HEK293 (cell line): Measurements from ENCODE around the gene NRP2.

Source experiments
- YY1 ChIP-seq: fragments of 450-650 bp; formaldehyde crosslinking; IDR thresholded peaks from 2 replicates; pipeline ENCODE4 v1.5.1; 2018; ENCODE audit warnings: missing biosample characterization, missing genetic modification characterization
- ZBTB21 ChIP-seq: fragments of 450-650 bp; formaldehyde crosslinking; IDR thresholded peaks from 2 replicates; pipeline ENCODE4 v1.5.1; 2017; ENCODE audit warnings: missing biosample characterization, missing genetic modification characterization
- ZNF341 ChIP-seq: fragments of 450-650 bp; formaldehyde crosslinking; IDR thresholded peaks from 2 replicates; pipeline ENCODE4; 2016; ENCODE audit warnings: low read depth, missing biosample characterization, missing genetic modification characterization
- ZNF416 ChIP-seq: fragments of 450-650 bp; formaldehyde crosslinking; IDR thresholded peaks from 2 replicates; pipeline ENCODE4 v1.5.1; 2016; ENCODE audit warnings: missing biosample characterization, missing genetic modification characterization
- ZNF48 ChIP-seq: fragments of 450-650 bp; formaldehyde crosslinking; IDR thresholded peaks from 2 replicates; pipeline ENCODE4 v1.5.1; 2016; ENCODE audit warnings: missing biosample characterization, missing genetic modification characterization
- ZNF501 ChIP-seq: fragments of 450-650 bp; formaldehyde crosslinking; IDR thresholded peaks from 2 replicates; pipeline ENCODE4 v1.5.1; 2016; ENCODE audit warnings: missing biosample characterization, missing genetic modification characterization
- ZNF558 ChIP-seq: fragments of 450-650 bp; formaldehyde crosslinking; IDR thresholded peaks from 2 replicates; pipeline ENCODE4 v1.5.1; 2016; ENCODE audit warnings: missing biosample characterization, missing genetic modification characterization
- ZNF624 ChIP-seq: fragments of 450-650 bp; formaldehyde crosslinking; IDR thresholded peaks from 2 replicates; pipeline ENCODE4 v1.5.1; 2017; ENCODE audit warnings: missing biosample characterization, missing genetic modification characterization
- TF ChIP-seq, protein P1 (sequence below): fragments of 450-650 bp; formaldehyde crosslinking; IDR thresholded peaks from 2 replicates; pipeline ENCODE4 v1.5.1; 2017; ENCODE audit warnings: missing biosample characterization, missing genetic modification characterization
- TF ChIP-seq, protein P2 (sequence below): fragments of 450-650 bp; formaldehyde crosslinking; IDR thresholded peaks from 2 replicates; pipeline ENCODE4 v1.5.1; 2016; ENCODE audit warnings: missing biosample characterization, missing genetic modification characterization
- TF ChIP-seq, protein P3 (sequence below): IDR thresholded peaks from 2 replicates; pipeline ENCODE4 v1.6.1; 2011; ENCODE audit warnings: mild to moderate bottlenecking, low read depth, low read length, borderline replicate concordance
- TF ChIP-seq, protein P4 (sequence below): fragments of 450-650 bp; formaldehyde crosslinking; IDR thresholded peaks from 2 replicates; pipeline ENCODE4 v1.5.1; 2016; ENCODE audit warnings: missing biosample characterization, missing genetic modification characterization, low read depth

DNA sequence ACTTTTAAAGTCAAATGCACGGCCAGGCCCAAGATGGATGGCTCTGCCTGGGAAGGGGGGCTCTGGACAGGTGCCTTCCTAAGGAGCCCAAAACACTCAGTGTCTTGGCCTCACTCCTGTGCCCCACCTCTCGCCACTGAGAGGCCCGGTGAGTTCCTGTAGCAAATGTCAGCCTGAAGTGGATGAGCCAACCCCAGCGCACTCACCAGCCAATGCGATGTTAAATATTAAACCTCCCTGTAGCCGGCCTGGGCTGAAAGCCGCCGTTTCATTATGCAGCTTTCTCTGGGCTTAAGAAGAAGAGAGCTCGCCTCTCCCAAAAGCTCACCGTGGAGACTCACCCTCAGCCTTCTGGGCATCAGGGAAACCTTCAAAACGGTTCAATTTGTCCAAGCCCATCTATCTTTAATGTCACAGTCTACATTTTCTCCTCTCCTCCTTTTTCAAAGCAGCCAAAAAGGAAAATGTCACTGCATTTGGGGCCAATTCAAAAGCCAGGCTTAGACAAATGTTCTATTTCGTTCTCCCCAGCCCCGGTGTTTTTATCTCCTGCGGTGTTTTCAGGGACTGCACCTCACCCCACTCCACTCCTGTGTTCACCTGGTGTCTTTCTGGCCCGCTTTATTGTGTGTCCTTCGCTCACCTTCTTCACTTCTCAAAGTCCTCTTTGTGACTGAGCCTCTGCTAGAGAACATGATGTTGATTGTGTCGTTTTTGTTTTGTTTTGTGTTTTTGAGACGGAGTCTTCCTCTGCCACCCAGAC lies 124.0 kb downstream of the NRP2 start:
- TF ChIP-seq ZNF501 = no peak
- no peak for TF ChIP-seq ZNF624 (tag by site-specific recombination)
- TF ChIP-seq, protein P1, sequence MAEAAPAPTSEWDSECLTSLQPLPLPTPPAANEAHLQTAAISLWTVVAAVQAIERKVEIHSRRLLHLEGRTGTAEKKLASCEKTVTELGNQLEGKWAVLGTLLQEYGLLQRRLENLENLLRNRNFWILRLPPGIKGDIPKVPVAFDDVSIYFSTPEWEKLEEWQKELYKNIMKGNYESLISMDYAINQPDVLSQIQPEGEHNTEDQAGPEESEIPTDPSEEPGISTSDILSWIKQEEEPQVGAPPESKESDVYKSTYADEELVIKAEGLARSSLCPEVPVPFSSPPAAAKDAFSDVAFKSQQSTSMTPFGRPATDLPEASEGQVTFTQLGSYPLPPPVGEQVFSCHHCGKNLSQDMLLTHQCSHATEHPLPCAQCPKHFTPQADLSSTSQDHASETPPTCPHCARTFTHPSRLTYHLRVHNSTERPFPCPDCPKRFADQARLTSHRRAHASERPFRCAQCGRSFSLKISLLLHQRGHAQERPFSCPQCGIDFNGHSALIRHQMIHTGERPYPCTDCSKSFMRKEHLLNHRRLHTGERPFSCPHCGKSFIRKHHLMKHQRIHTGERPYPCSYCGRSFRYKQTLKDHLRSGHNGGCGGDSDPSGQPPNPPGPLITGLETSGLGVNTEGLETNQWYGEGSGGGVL (tag by site-specific recombination) = no peak
- TF ChIP-seq, protein P2, sequence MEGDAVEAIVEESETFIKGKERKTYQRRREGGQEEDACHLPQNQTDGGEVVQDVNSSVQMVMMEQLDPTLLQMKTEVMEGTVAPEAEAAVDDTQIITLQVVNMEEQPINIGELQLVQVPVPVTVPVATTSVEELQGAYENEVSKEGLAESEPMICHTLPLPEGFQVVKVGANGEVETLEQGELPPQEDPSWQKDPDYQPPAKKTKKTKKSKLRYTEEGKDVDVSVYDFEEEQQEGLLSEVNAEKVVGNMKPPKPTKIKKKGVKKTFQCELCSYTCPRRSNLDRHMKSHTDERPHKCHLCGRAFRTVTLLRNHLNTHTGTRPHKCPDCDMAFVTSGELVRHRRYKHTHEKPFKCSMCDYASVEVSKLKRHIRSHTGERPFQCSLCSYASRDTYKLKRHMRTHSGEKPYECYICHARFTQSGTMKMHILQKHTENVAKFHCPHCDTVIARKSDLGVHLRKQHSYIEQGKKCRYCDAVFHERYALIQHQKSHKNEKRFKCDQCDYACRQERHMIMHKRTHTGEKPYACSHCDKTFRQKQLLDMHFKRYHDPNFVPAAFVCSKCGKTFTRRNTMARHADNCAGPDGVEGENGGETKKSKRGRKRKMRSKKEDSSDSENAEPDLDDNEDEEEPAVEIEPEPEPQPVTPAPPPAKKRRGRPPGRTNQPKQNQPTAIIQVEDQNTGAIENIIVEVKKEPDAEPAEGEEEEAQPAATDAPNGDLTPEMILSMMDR (tag by site-specific recombination) = no peak
- TF ChIP-seq ZNF558 (tag by site-specific recombination) = no peak
- TF ChIP-seq ZNF48 (tag by site-specific recombination) = no peak
- TF ChIP-seq, protein P3, sequence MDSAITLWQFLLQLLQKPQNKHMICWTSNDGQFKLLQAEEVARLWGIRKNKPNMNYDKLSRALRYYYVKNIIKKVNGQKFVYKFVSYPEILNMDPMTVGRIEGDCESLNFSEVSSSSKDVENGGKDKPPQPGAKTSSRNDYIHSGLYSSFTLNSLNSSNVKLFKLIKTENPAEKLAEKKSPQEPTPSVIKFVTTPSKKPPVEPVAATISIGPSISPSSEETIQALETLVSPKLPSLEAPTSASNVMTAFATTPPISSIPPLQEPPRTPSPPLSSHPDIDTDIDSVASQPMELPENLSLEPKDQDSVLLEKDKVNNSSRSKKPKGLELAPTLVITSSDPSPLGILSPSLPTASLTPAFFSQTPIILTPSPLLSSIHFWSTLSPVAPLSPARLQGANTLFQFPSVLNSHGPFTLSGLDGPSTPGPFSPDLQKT = no peak
- TF ChIP-seq ZNF341 = no peak
- TF ChIP-seq ZNF416 = no peak
- no peak for TF ChIP-seq YY1 (tag by site-specific recombination)
- TF ChIP-seq, protein P4, sequence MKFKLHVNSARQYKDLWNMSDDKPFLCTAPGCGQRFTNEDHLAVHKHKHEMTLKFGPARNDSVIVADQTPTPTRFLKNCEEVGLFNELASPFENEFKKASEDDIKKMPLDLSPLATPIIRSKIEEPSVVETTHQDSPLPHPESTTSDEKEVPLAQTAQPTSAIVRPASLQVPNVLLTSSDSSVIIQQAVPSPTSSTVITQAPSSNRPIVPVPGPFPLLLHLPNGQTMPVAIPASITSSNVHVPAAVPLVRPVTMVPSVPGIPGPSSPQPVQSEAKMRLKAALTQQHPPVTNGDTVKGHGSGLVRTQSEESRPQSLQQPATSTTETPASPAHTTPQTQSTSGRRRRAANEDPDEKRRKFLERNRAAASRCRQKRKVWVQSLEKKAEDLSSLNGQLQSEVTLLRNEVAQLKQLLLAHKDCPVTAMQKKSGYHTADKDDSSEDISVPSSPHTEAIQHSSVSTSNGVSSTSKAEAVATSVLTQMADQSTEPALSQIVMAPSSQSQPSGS (tag by site-specific recombination) = no peak
- TF ChIP-seq ZBTB21 (tag by site-specific recombination) = no peak
